ENCODE data around the gene ELMO3. TPM values are rescaled to one million over a fixed set of nuclear protein-coding genes. Genes with fewer than 3 reads are reported as not detected.
A peak's percentile ranks its signal among the peaks of the same experiment; 100 is the strongest.

ELMO3 gene
- polyA plus RNA-seq, 1 donor = 4.7 TPM

GRCh38 chr16:67242138-67242730 lies 43.3 kb downstream of the ELMO3 start:
- no peak for DNase-seq

GRCh38 chr16:67243481-67243880 lies 44.5 kb downstream of the ELMO3 start:
- DNase-seq = no peak

- DNase-seq = no peak
These were observed 45.7 kb downstream of the ELMO3 start for GRCh38 chr16:67244387-67245185.

- DNase-seq = no peak
These were observed 46.3 kb downstream of the ELMO3 start for GRCh38 chr16:67245186-67245585.

- no peak for DNase-seq
These were observed 46.7 kb downstream of the ELMO3 start for GRCh38 chr16:67245674-67246080.

GRCh38 chr16:67246081-67246755 lies 47.3 kb downstream of the ELMO3 start:
- peak; percentile 80 for DNase-seq

- no peak for DNase-seq
These were observed 47.8 kb downstream of the ELMO3 start for GRCh38 chr16:67246756-67247191.

- DNase-seq = peak; percentile 93
These were observed 48.5 kb downstream of the ELMO3 start, which contains the start of gene FHOD1 for GRCh38 chr16:67247192-67248072. Gene FHOD1 (minus strand): TSS chr16:67247481. CDS start chr16:67247410, 71 bp downstream.

GRCh38 chr16:67248073-67248400 lies 49.1 kb downstream of the ELMO3 start:
- DNase-seq = no peak

GRCh38 chr16:67248401-67249177 lies 49.7 kb downstream of the ELMO3 start, which contains the start of gene SLC9A5:
Gene SLC9A5 (plus strand): TSS chr16:67248979. CDS start chr16:67249015, 36 bp downstream.
- DNase-seq = no peak

- no peak for DNase-seq
These were observed 50.5 kb downstream of the ELMO3 start for GRCh38 chr16:67249178-67250044.

- DNase-seq = no peak
These were observed 51.1 kb downstream of the ELMO3 start for GRCh38 chr16:67250045-67250327.

GRCh38 chr16:67252609-67253497 lies 53.9 kb downstream of the ELMO3 start:
- no peak for DNase-seq

Other genes with a start within 250 kb of the ELMO3 start
- gene CES3, start 237.9 kb upstream of the ELMO3 start, polyA plus RNA-seq (ENCODE audit: insufficient read length) = 4.1 TPM
- 12.4 TPM for gene CES4A, start 210.5 kb upstream of the ELMO3 start, polyA plus RNA-seq (ENCODE audit: insufficient read length)
- 83.8 TPM for gene CBFB, start 170.0 kb upstream of the ELMO3 start, polyA plus RNA-seq (ENCODE audit: insufficient read length)
- 29.3 TPM for gene PHAF1, start 89.2 kb upstream of the ELMO3 start, polyA plus RNA-seq (ENCODE audit: insufficient read length)
- gene B3GNT9, start 48.1 kb upstream of the ELMO3 start, polyA plus RNA-seq (ENCODE audit: insufficient read length) = 6.8 TPM
- 3.2 TPM for gene TRADD, start 39.2 kb upstream of the ELMO3 start, polyA plus RNA-seq (ENCODE audit: insufficient read length)
- 2.0 TPM for gene FBXL8, start 39.2 kb upstream of the ELMO3 start, polyA plus RNA-seq (ENCODE audit: insufficient read length)
- 1.5 TPM for gene HSF4, start 34.4 kb upstream of the ELMO3 start, polyA plus RNA-seq (ENCODE audit: insufficient read length)
- gene NOL3, start 28.6 kb upstream of the ELMO3 start, polyA plus RNA-seq (ENCODE audit: insufficient read length) = 6.4 TPM
- gene MATCAP1, start 15.2 kb upstream of the ELMO3 start, polyA plus RNA-seq (ENCODE audit: insufficient read length) = 51.5 TPM
- 4.6 TPM for gene EXOC3L1, start 9.0 kb upstream of the ELMO3 start, polyA plus RNA-seq (ENCODE audit: insufficient read length)
- 55.6 TPM for gene E2F4, start 7.0 kb upstream of the ELMO3 start, polyA plus RNA-seq (ENCODE audit: insufficient read length)
- 35.2 TPM for gene TMEM208, start 28.0 kb downstream of the ELMO3 start, polyA plus RNA-seq (ENCODE audit: insufficient read length)
- 44.5 TPM for gene FHOD1, start 48.4 kb downstream of the ELMO3 start, polyA plus RNA-seq (ENCODE audit: insufficient read length)
- 4.9 TPM for gene SLC9A5, start 49.8 kb downstream of the ELMO3 start, polyA plus RNA-seq (ENCODE audit: insufficient read length)
- gene PLEKHG4, start 80.4 kb downstream of the ELMO3 start, polyA plus RNA-seq (ENCODE audit: insufficient read length) = 14.2 TPM
- 1.6 TPM for gene KCTD19, start 127.6 kb downstream of the ELMO3 start, polyA plus RNA-seq (ENCODE audit: insufficient read length)
- gene LRRC36, start 127.7 kb downstream of the ELMO3 start, polyA plus RNA-seq (ENCODE audit: insufficient read length) = 8.7 TPM
- 42.7 TPM for gene TPPP3, start 194.4 kb downstream of the ELMO3 start, polyA plus RNA-seq (ENCODE audit: insufficient read length)
- 11.5 TPM for gene ZDHHC1, start 217.3 kb downstream of the ELMO3 start, polyA plus RNA-seq (ENCODE audit: insufficient read length)
- gene HSD11B2, start 232.0 kb downstream of the ELMO3 start, polyA plus RNA-seq (ENCODE audit: insufficient read length) = 40.8 TPM

Measured in left kidney (tissue), 2 donors.